PC-9 (cell line): Measurements from ENCODE around the gene RFXANK. TPM values are rescaled to one million over a fixed set of nuclear protein-coding genes. Genes with fewer than 3 reads are reported as not detected.
A peak's percentile ranks its signal among the peaks of the same experiment; 100 is the strongest.
"Not testable (repeated sequence)": the region's sequence is repeated elsewhere in the genome, so short reads cannot be mapped to it uniquely, and the experiment has no call there.

Source experiments
- BruUV-seq: library from RNA; stranded (reverse); fragments of 400-500 nt; replicated peaks from 2 replicates; lab custom pipeline; 2021; lab: Mats Ljungman, UMichigan
- CTCF ChIA-PET: fragments of 300-600 bp; sonication (Branson Sonifier 250); formaldehyde crosslinking; loops from one replicate; lab custom pipeline; 2022; ENCODE audit warnings: antibody characterized with exemption; lab: Charles Lee
- POLR2A ChIA-PET: fragments of 300-600 bp; sonication (Branson Sonifier 250); formaldehyde crosslinking; loops from one replicate; lab custom pipeline; 2022; ENCODE audit warnings: antibody characterized with exemption; ENCODE audit not compliant: unreplicated experiment; lab: Charles Lee
- DNase-seq, 2 experiments: peaks; one replicate each; pipeline versions ENCODE4 v3.0.0 to v3.0.0-alpha.2; 2015 to 2022; ENCODE audit warnings: mixed read lengths in 1 of 2
- H2AFZ ChIP-seq: fragments of 200-600 bp; sonication (generic); 2 replicates; pipeline ENCODE4 v1.8.1; 2017; ENCODE audit warnings: antibody characterized with exemption
- H3F3A ChIP-seq: fragments of 200-600 bp; sonication (generic); 2 replicates; pipeline ENCODE4 v1.8.1; 2017; ENCODE audit warnings: antibody characterized with exemption, mild to moderate bottlenecking, low read depth; ENCODE audit not compliant: insufficient read depth
- H3K27ac ChIP-seq: fragments of 200-600 bp; sonication (generic); 2 replicates; pipeline ENCODE4 v1.6.1; 2016; ENCODE audit warnings: mixed run types
- H3K27me3 ChIP-seq: fragments of 200-600 bp; sonication (generic); 2 replicates; pipeline ENCODE4 v1.6.1; 2016; ENCODE audit warnings: low read depth, mixed run types; ENCODE audit not compliant: insufficient read depth
- H3K36me3 ChIP-seq: fragments of 200-600 bp; sonication (generic); 2 replicates; pipeline ENCODE4 v1.6.1; 2016; ENCODE audit warnings: low read depth, mixed run types
- H3K4me1 ChIP-seq: fragments of 200-600 bp; sonication (generic); replicated peaks from 2 replicates; pipeline ENCODE4 v1.6.1; 2016; ENCODE audit warnings: mixed run types; ENCODE audit not compliant: insufficient read depth
- H3K4me2 ChIP-seq: fragments of 200-600 bp; sonication (generic); 2 replicates; pipeline ENCODE4 v1.6.1; 2017; ENCODE audit warnings: mixed run types
- H3K4me3 ChIP-seq: fragments of 200-600 bp; sonication (generic); 2 replicates; pipeline ENCODE4 v1.6.1; 2016; ENCODE audit warnings: mixed run types
- H3K79me2 ChIP-seq: fragments of 200-600 bp; sonication (generic); 2 replicates; pipeline ENCODE4 v1.6.1; 2017; ENCODE audit warnings: low read depth, mixed run types
- H3K9me2 ChIP-seq: fragments of 200-600 bp; sonication (generic); 2 replicates; pipeline ENCODE4 v1.8.1; 2017; ENCODE audit warnings: mild to moderate bottlenecking; ENCODE audit not compliant: insufficient read depth
- H3K9me3 ChIP-seq: fragments of 200-600 bp; sonication (generic); 2 replicates; pipeline ENCODE4 v1.8.1; 2016; ENCODE audit warnings: low read depth; ENCODE audit not compliant: insufficient read depth
- H4K20me1 ChIP-seq: fragments of 200-600 bp; sonication (generic); 2 replicates; pipeline ENCODE4 v1.8.1; 2017; ENCODE audit not compliant: insufficient read depth
- EZH2 ChIP-seq: fragments of 200-600 bp; sonication (generic); IDR thresholded peaks from 2 replicates; pipeline ENCODE4 v1.8.0; 2017; ENCODE audit warnings: antibody characterized with exemption, low read depth
- intact Hi-C: fragments of 100-400 bp; cut with micrococcal nuclease; formaldehyde crosslinking; loops from one replicate; pipeline ENCODE4 v1.10.0; 2022; ENCODE audit not compliant: unreplicated experiment
- total RNA-seq: library from RNA; stranded (reverse); gene quantifications from 2 replicates; pipeline ENCODE4 v1.2.3, GENCODE V29; 2021
- TF ChIP-seq, protein P1 (sequence below): fragments of 200-600 bp; sonication (generic); conservative IDR thresholded peaks from 2 replicates; pipeline ENCODE4 v1.6.1; 2017; ENCODE audit warnings: mixed run types, antibody characterized with exemption, mild to moderate bottlenecking, moderate library complexity

RFXANK gene
- total RNA-seq, 1 experiment from 2014 or later = 132 TPM

DNA sequence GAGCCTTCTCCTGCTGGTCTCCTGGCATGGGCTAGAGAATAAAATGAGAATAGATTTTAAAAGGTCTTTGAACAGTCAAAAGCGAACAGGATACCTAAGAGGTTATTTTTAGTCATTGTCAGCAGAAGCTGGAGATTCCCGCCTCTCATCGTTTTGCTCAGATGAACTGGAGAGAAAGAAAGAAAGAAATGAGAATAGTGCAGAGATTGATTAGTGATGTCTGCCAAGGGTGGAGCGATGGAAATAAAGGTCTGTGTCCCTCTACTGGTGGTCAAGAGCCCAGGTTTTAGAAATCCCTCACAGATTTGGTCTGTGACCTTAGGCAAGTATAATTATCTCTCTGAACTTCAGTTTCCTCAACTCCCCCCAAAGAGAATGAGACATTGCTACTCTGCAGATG is 25.0 kb downstream of the RFXANK start:
- no peak overlapping the region for H3K4me3 ChIP-seq
- no peaks in the 10 kb centered on the region; the same call in 1 of the 2 replicates for H4K20me1 ChIP-seq
- peak; percentile 15 to 71 for DNase-seq
- H3K27me3 ChIP-seq = peaks cover 69% of the 10 kb centered on the region
- no peaks in the 10 kb centered on the region for H3K9me2 ChIP-seq
- no peaks in the 10 kb centered on the region; the same call in 1 of the 2 replicates for H3F3A ChIP-seq
- POLR2A ChIA-PET = no interaction called here
- BruUV-seq = no TSS peak
- intact Hi-C loops = no loop called here
- no peaks in the 10 kb centered on the region for H3K9me3 ChIP-seq
- H3K27ac ChIP-seq = no peak overlapping the region
- H2AFZ ChIP-seq = no peak overlapping the region
- TF ChIP-seq, protein P1, sequence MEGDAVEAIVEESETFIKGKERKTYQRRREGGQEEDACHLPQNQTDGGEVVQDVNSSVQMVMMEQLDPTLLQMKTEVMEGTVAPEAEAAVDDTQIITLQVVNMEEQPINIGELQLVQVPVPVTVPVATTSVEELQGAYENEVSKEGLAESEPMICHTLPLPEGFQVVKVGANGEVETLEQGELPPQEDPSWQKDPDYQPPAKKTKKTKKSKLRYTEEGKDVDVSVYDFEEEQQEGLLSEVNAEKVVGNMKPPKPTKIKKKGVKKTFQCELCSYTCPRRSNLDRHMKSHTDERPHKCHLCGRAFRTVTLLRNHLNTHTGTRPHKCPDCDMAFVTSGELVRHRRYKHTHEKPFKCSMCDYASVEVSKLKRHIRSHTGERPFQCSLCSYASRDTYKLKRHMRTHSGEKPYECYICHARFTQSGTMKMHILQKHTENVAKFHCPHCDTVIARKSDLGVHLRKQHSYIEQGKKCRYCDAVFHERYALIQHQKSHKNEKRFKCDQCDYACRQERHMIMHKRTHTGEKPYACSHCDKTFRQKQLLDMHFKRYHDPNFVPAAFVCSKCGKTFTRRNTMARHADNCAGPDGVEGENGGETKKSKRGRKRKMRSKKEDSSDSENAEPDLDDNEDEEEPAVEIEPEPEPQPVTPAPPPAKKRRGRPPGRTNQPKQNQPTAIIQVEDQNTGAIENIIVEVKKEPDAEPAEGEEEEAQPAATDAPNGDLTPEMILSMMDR = peak; percentile 62
- TF ChIP-seq EZH2 = no peak
- no peaks in the 10 kb centered on the region for H3K4me1 ChIP-seq
- no peaks in the 10 kb centered on the region for H3K36me3 ChIP-seq
- H3K4me2 ChIP-seq = peak overlapping the region; percentile 42
- no peaks in the 10 kb centered on the region for H3K79me2 ChIP-seq
- CTCF ChIA-PET = no interaction called here

DNA sequence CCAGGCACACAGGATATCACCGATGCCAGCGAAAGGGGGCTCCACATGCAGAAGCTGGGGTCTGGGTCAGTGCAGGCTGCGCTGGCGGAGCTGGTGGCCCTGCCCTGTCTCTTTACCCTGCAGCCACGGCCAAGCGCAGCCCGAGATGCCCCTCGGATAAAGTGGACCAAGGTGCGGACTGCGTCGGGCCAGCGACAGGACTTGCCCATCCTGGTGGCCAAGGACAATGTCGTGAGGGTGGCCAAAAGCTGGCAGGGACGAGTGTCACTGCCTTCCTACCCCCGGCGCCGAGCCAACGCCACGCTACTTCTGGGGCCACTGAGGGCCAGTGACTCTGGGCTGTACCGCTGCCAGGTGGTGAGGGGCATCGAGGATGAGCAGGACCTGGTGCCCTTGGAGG is 26.9 kb downstream of the RFXANK start:
- no peaks in the 10 kb centered on the region; the same call in 1 of the 2 replicates for H3F3A ChIP-seq
- TF ChIP-seq, protein P1 = no peak
- no peak for TF ChIP-seq EZH2
- no peak for DNase-seq
- no peaks in the 10 kb centered on the region for H3K4me1 ChIP-seq
- peaks cover 66% of the 10 kb centered on the region for H3K27me3 ChIP-seq
- POLR2A ChIA-PET = no interaction called here
- H3K4me2 ChIP-seq = no peak overlapping the region
- H2AFZ ChIP-seq = no peak overlapping the region
- BruUV-seq = no TSS peak
- H3K27ac ChIP-seq = no peak overlapping the region
- intact Hi-C loops = no loop called here
- H3K79me2 ChIP-seq = no peaks in the 10 kb centered on the region
- no peaks in the 10 kb centered on the region for H3K9me2 ChIP-seq
- H3K4me3 ChIP-seq = no peak overlapping the region
- CTCF ChIA-PET = no interaction called here
- H3K9me3 ChIP-seq = no peaks in the 10 kb centered on the region
- no peaks in the 10 kb centered on the region for H3K36me3 ChIP-seq
- H4K20me1 ChIP-seq = no peaks in the 10 kb centered on the region; the same call in 1 of the 2 replicates

DNA sequence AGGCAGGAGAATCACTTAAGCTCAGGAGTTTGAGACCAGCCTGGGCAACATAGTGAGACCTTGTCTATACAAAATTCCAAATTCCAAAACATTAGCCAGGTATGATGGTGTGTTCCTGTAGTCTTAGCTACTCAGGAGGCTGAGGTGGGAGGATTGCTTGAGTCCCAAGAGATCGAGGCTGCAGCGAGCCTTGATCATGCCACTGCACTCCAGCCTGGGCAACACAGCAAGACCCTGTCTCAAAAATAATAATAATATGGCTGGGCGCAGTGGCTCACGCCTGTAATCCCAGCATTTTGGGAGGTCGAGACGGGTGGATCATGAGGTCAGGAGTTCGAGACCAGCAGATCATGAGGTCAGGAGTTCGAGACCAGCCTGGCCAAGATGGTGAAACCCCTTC is 28.9 kb downstream of the RFXANK start:
- H3K27ac ChIP-seq, H4K20me1 ChIP-seq, H3K9me3 ChIP-seq, H3K79me2 ChIP-seq, DNase-seq, H3K9me2 ChIP-seq, intact Hi-C loops, POLR2A ChIA-PET, H3F3A ChIP-seq, H2AFZ ChIP-seq, H3K4me3 ChIP-seq, H3K4me1 ChIP-seq, H3K36me3 ChIP-seq, BruUV-seq, H3K4me2 ChIP-seq: not testable (repeated sequence)
- H3K27me3 ChIP-seq = peaks cover 72% of the 10 kb centered on the region
- CTCF ChIA-PET = interaction anchor here (0.7 kb wide), 1 partner anchor 335 kb away, joined by 3 read pairs; no protein-coding TSS in a partner anchor

DNA sequence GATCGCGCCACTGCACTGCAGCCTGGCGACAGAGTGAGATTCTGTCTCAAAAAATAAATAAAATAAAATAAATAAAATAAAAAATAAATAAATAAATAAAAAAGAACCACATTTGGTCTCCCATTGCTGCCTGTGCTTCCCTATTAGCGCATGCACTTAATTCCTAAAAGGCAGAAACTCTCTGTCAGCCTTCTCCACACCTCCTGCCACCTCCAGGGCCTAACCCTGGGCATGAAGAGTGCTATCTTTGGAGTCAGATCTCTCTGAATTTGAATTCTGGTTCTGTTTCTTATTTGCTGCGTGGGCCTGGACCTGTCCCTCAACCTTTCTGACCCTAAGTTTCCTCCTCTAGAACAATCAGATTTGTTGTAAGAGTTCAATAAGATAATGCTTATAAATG is 31.0 kb downstream of the RFXANK start:
- CTCF ChIA-PET = no interaction called here
- intact Hi-C loops = no loop called here
- BruUV-seq = no TSS peak

More for the DNA sequence above, 31.0 kb downstream of the RFXANK start:
- no peak for DNase-seq
- Histone ChIP-seq H3K4me2 (no peak overlapping the region), H3K36me3 (no peaks in the 10 kb centered on the region), H3K79me2 (no peaks in the 10 kb centered on the region), H2AFZ (no peak overlapping the region), H3K9me2 (no peaks in the 10 kb centered on the region), H3K27ac (no peak overlapping the region), H4K20me1 (no peaks in the 10 kb centered on the region), H3K4me3 (no peak overlapping the region), H3K9me3 (no peaks in the 10 kb centered on the region), H3K27me3 (peaks cover 77% of the 10 kb centered on the region), H3F3A (no peaks in the 10 kb centered on the region), H3K4me1 (no peaks in the 10 kb centered on the region)
- POLR2A ChIA-PET = no interaction called here
- no peak for TF ChIP-seq EZH2
- TF ChIP-seq, protein P1 = no peak
